Measurements from ENCODE around the gene IGF1R. TPM values are rescaled to one million over a fixed set of nuclear protein-coding genes. Genes with fewer than 3 reads are reported as not detected.
A peak's percentile ranks its signal among the peaks of the same experiment; 100 is the strongest.

IGF1R gene
- total RNA-seq, 1 donor from 2014 or later: 85.9 TPM

DNA sequence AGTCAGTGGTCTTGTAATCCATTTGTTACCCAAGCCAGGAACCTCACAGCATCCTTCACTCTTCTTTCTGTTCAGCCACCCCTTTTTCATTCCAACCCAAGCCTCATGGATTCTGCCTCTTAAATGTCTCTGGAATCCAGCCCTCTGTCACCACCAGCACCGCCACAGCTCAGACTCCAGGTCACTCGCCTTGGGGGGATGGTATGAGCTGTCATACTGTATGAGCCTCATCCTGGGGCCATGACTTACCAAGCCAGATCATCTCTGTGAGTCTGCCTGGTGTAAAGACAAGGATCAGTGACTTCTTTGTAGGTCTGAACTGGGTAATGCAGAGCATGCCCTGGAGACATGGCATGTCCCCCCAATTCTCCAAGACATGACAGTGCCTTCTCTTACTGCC, 279.7 kb downstream of the IGF1R start:
- intact Hi-C loops (cut with DNase I): no loop called here
- DNase-seq (ENCODE audit: low spot score) (no peak), ATAC-seq (no peak)

DNA sequence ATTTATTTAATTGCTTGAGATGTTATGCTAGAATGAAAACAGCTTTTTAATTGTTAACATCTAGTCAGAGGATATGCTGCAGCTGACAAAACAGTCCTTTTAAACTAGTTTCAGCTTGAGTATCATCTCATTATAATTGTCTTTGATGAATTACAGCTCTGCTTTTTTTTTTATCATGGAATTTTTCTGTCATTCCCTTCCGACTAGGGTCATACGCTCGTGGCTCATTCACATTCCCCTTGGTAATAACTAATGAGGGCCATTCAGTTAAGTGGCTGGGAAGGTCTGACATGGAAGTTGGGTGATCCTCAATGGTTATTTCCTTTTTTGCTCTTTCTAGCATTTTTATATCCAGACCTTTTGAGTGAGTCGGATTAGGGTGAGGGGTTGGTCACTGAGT, 282.2 kb downstream of the IGF1R start:
- intact Hi-C loops (cut with DNase I): no loop called here
- no peak for ATAC-seq
- no peak for DNase-seq (ENCODE audit: low spot score)

DNA sequence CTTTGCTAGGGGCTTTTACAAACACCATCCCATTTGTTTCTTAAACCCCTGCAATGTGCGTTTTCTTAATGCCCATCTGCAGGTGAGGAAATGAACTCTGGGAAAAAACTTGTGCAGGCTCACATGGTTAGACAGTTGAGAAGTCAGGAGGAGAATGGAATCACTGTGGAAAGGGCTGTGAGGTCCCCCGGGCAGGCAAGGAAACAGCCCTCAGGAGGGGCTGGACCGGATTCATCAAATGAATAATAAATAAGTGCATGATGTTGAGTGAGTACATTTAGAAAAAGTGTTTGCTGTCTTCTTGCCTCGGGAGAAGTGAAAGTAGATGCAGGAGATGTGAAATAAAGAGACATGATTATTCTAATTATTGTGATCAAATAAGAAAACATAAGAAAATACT, 282.7 kb downstream of the IGF1R start:
- no peak for ATAC-seq
- no peak for DNase-seq (ENCODE audit: low spot score)
- intact Hi-C loops (cut with DNase I): no loop called here

DNA sequence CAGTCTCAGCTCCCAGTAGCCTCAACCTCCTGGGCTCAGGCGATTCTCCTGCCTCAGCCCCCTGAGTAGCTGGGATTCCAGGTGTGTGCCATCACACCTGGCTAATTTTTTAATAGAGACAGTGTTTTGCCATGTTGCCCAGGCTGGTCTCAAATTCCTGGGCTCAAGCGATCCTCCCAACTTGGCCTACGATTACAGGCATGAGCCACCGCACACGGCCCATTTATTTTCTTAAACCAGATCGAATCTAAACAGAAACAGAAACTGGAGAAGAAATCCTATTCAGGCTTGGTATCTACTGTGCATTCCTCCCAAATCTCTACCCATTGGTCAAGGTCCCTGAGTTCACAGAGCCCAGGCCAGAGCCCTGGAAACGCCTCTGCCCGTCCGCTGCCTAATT, 285.1 kb downstream of the IGF1R start:
- DNase-seq (ENCODE audit: low spot score) (no peak), ATAC-seq (no peak)
- intact Hi-C loops (cut with DNase I): no loop called here

DNA sequence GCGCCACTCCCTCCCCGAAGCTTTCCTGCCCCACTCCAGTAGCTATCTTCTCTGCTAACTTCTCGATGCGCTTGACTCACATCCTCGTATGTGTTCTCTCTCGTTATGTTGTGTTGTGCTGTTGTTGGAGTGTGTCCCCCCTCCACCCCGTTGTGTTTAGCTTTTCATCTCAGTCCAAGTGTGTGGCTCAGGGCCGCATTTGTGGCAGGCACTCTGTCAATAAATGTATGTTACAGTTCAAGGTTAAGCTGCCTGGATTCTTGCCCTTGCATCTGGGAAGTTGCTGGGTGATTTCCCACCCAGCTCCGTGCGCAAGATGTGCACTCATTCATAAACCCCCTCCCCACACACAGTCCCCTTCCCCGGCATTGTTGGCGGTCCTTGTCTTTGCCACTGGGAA, 287.4 kb downstream of the IGF1R start:
- DNase-seq (ENCODE audit: low spot score) (no peak), ATAC-seq (no peak)
- intact Hi-C loops (cut with DNase I): no loop called here

DNA sequence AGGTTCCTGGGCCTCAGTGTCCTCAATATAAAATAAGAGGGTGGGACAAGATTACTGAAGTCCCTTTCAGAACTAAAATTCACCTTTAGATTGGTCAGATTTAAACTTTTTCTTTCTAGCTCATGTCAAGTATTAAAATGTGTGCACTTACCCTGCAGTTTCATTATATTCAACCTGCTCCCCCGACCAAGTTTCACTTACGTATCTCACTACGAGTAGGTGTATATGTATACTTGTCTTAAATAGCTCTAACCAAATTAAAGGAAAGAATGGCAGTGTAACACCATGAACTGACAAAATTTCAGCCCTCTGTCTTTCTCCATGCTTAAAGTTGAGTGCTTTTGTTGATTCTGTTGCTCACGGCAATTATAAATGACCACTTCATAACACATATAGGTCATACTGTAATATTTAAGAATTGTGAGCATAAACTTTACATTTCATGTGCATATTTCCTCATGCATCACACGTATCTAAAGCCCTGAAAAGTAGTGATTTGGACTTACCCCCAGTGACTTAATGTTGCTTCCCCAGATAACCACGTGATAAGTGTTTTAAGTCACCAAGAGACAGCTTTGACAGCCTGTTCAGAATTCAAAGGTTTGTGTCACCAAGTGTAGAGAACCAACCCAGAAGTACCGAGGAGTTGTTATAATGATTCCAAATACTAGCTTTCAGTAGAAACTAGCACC, 289.2 kb downstream of the IGF1R start:
- DNase-seq (ENCODE audit: low spot score): no peak
- intact Hi-C loops (cut with DNase I): no loop called here
- no peak for ATAC-seq

DNA sequence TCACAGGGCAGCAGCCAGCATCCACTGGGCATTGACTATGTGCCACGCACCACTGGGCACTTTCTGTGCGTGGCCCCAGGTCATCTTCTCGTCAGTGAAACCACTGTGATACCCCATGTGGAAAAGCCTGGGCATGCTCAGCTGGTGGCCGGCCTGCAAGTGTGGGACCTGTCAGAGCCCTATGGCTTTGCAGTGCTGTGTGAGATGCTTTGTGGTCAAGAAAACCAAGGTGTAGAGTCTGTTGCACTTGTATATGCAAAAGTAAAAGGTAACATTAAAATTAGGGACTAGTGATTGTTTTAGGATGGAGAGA, 289.7 kb downstream of the IGF1R start:
- intact Hi-C loops (cut with DNase I): no loop called here
- ATAC-seq: no peak
- DNase-seq (ENCODE audit: low spot score): no peak

DNA sequence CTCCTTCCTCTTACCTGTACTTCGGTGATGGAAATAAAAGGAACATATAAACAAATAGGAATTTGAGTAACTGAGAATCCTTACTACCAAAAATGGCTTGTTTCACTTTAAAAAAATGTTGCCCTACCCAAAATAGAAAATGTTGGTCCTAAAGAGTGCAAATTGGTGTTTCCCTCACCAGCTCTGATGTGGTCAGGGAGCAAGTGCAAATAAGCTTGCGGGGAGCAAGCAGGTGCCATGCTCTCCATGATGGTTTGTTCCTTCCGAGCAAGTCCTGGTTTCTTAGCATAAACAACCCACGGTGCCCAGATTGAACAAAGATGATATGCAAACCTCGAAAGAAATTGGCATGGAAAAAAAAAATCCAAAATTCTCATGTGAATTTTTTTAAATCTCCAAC, 290.5 kb downstream of the IGF1R start:
- no peak for DNase-seq (ENCODE audit: low spot score)
- no peak for ATAC-seq
- intact Hi-C loops (cut with DNase I): no loop called here

DNA sequence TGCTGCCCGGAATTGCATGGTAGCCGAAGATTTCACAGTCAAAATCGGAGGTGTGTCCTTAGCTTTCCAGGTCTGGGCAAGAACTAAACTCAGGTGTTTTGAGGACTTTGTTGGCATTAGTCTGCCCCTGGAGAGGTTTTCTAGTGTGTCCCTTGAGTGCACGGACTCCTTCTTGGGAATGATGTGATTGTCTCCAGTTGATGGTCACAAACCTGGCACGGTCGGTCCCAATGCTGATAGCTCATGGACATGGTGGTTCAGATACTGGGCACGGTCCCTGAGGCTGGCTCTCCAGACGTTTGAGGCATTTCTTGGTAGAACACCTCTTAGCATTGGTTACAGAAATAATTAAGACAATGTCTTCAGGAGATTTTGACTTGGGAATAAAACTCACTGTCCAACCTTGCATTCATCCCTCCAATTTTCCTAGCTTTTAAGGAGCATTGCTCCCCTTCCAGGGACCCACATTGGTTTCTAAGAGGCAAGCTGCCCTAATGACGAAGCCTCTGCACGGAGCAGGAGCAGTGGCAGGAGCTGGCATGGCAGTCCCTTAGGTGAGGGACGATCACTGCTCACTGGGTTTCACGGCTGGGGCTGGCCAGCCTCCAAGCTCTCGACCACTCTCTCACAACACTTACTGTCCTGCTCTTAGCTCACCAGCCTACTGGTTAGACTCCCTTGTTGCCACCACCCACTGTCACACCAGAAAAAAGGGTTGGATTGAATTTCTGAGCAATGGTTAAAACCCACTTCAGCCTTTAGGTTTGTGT, 291.2 kb downstream of the IGF1R start:
- intact Hi-C loops (cut with DNase I): no loop called here
- ATAC-seq (no peak), DNase-seq (ENCODE audit: low spot score) (no peak)

DNA sequence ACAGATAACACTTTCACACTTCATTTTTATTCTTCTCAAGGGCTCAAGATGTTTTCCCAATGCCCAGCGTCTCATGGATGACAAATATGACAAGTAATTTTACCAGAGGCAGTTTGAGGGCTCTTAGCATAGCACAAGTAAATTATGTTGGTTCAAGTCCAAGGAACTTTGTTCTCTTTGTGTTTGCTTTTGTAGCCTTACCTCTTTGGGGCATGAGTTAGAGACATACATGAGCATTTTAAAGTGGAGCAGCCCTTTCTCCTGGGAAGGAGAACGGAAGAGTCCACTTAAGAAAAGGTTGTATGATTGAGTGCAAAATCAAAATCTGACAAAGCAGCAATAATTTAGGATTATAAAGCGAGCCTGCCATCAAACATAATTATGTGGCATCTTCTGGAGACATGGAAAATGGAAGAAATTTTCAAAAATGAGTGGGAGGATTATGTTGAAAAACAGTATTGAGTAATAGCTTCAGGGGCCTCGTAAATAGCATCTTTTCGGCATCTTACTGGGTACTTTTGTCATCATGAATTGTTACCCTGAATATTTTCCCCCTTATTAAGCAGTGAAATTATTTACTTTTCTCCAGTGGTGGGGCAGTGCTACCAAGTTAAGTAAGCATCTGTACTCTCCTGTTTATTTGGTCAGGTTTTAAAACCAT, 293.4 kb downstream of the IGF1R start:
- no peak for DNase-seq (ENCODE audit: low spot score)
- ATAC-seq: no peak
- intact Hi-C loops (cut with DNase I): no loop called here

DNA sequence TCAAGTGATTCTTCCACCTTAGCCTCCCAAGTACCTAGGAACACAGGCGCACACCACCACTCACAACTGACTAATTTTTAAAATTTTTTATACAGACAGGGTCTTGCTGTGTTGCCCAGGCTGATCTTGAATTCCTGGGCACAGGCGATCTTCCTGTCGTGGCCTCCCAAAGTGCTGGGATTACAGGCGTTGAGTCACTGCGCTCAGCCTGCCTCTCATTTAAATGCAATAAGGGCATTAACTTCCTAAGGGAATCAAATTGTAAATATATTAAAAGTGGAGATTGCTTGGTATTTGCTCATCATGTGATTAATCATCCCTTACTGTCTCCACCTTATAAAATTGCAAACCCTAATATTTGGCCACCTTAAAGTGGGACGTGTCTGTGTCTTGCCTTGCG, 294.1 kb downstream of the IGF1R start:
- no peak for ATAC-seq
- DNase-seq (ENCODE audit: low spot score): no peak
- intact Hi-C loops (cut with DNase I): no loop called here

DNA sequence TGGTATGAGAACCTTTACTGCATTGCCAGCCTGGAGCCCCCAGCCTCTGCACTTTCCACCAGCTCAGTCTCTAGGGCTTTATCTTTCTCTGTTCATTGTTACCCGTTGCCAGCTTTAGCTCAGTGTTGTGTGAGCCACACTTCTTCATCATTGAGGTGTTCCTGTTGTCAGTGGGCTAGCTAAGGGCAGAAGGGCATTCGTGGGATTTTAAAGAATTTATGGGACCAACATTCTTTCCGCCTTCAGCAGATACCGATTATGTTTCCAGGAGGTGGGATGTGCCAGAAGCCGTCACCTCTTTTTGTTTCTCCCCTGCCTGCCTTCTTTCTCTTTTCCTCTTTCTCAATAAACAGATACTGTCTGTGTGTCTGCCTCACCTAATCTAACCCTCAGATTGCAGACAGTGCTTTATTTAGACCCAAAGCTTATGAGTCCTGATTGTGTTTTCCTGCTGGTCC, 294.7 kb downstream of the IGF1R start:
- DNase-seq (ENCODE audit: low spot score) (no peak), ATAC-seq (no peak)
- intact Hi-C loops (cut with DNase I): no loop called here

DNA sequence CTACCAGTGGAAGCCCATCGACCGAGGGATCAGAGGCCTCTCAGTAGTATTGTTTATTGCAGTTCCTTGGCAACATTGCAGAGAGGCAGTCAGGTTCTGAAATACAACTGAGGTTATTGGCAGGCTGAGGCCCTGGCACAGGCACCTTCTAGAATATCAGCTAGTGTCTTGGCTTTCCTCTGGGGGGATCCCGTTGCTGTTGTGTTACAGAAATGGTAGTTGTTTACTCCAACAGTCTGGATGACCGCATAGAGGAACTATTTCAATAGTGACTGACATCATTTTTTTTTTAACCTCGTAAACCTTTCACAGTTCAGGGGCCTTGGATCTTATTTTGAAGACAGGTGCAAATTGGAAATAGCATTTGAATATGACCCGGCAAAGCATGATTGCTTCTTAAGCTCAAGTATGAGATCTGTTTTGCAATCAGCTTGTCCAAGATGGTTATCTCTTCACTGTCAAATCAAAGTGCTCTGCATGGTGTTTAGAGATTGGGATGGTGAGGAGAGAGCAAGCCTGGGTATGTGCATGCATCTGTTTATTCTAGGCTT, 295.3 kb downstream of the IGF1R start:
- ATAC-seq (peak; percentile 73), DNase-seq (ENCODE audit: low spot score) (no peak)
- intact Hi-C loops (cut with DNase I): loop anchor here (2.0 kb wide), 1 partner anchor 75 kb away; no protein-coding TSS in a partner anchor

DNA sequence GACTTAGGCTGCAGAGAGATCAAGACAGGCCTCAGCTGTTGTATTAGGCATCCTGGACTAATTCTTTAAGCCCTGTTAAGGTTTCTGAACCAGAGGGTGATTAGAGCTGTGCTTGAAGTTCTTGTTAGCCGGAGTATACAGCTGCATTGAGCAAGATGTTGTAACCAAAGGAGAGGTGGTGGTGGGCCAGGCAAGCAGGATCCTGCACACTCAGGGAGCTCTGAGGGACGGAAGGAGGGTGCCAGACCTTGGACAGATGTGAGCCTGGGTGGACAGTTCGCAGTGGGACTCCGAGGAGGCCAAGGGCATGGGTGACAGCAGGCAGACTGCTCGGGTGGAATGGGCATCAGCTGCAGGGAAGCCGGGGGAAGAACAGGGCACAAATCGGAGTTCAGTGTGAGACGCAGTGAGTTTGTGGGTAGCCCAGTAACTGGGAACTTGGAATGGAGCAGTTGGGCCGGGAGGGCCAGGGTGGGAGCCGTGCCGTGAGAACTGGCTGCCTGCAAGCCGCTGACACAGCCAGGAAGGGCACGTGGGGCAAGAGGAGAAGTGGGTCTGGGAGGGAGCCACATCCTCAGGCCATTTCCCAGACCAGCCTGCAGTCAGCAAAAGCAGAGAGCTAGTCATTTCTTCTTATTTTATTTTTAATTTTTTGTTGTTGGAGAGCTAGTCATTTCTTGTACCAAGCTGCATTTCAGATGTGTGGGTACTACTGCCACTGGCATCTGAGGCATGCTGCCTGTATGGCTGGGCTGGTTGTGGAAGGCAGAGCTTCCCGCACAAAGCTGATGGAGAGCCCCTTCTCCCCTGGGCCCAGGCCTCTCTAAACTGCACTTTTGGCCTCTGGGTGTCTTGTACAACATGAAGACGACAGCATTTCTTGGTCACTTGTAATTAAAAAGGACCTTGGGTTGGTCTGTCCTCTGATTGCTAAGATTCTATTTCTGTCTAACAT, 298.2 kb downstream of the IGF1R start:
- DNase-seq (ENCODE audit: low spot score) (no peak), ATAC-seq (peak; percentile 36)
- intact Hi-C loops (cut with DNase I): no loop called here

DNA sequence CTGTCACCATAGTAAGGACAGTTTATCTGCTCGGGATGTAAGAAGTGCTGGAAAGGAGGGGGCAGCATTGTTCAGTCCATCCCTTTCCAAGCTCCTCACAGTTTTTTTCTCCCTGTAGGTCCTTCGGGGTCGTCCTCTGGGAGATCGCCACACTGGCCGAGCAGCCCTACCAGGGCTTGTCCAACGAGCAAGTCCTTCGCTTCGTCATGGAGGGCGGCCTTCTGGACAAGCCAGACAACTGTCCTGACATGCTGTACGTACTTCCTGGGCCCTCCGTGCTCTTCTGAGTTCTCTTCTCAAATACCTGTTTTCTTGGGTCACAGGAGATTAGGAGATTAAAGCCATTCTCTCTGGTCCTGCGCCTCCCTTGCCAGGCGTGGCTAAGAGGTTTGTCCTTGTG, 300.1 kb downstream of the IGF1R start:
- no peak for DNase-seq (ENCODE audit: low spot score)
- intact Hi-C loops (cut with DNase I): no loop called here
- no peak for ATAC-seq

DNA sequence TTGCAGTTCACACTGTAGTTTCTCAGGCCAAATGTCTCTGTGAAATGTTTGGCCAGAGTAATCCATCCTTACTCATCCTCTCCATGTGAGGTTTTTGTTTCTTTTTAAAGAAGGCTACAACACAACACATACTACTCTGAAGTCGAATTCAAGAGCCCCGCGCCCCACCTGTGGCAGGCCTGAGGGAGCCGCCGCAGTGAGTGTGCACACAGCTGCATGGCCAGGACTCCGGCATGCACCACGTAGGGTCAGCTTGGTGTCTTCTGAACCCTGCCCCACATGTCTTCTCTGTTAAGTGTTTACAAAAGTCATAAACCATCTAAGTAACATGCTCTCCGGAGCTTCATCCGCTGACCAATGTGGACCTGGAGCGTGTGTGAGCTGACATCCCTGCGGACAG, 300.6 kb downstream of the IGF1R start:
- intact Hi-C loops (cut with DNase I): no loop called here
- ATAC-seq (no peak), DNase-seq (ENCODE audit: low spot score) (no peak)

DNA sequence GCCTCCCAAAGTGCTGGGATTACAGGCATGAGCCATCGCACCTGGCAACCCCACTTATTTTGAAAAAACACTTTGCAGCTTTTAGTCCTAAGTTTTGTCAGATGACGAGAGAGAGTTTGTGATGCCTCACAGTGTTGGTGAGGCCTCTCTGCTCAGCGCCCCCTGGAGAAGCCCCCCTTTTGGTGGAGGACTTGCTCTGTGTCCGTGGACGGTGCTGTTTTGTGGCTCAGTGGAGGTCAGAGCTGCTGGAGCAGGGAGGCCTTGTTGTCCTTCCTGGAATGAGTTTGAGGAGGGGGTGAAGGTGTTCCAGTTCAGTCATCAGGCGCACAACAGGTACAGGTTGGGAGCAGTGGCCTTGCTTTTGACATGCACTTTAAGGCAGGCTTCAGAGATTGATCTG, 301.3 kb downstream of the IGF1R start:
- intact Hi-C loops (cut with DNase I): no loop called here
- ATAC-seq: no peak
- no peak for DNase-seq (ENCODE audit: low spot score)

DNA sequence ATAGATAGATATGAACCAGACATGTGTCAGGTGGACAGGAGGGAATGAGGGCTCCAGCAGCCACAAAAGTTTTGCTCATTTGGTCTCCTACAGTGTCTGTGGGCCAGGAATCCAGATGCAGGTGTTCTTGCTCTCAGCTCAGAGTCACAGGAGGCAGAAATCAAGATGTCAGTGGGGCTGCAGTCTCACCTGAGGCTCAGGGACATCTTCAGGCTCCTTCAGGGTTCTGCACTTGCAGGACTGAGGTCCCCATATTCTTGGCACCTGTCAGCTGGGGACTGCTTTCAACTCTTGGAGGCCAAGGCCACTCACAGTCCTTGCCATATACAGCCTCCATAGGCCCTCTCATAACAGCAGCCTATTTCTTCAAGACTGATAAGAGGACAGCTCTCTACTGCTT, 301.9 kb downstream of the IGF1R start:
- DNase-seq (ENCODE audit: low spot score): no peak
- intact Hi-C loops (cut with DNase I): no loop called here
- ATAC-seq: no peak

DNA sequence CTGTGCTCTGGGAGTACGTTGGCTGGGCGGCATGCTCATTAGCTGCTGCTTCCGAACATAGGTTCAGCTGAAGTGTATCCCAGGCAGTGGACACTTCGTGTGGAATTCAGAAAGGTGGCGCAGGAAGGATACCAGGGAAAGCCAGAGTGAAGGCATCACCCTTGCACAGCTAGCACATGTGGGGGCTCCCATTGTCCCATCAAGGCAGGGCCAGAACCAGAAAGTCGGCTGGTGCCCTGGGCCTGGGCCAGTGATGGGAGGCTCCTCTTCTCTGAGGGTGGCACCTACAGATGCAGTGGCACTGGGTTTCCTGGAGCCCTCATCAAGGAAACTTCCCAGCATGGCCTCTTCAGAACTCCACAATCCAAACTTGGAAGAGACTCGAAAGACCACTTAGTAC, 302.7 kb downstream of the IGF1R start:
- ATAC-seq (no peak), DNase-seq (ENCODE audit: low spot score) (no peak)
- intact Hi-C loops (cut with DNase I): no loop called here

Measured in sciatic nerve (tissue), 2 donors.